ENCODE data around the gene MMP13. TPM values are rescaled to one million over a fixed set of nuclear protein-coding genes. Genes with fewer than 3 reads are reported as not detected.
"Not testable (repeated sequence)": the region's sequence is repeated elsewhere in the genome, so short reads cannot be mapped to it uniquely, and the experiment has no call there.

MMP13 gene
- total RNA-seq, 6 donors from 2014 or later, result 0.54 to 0.59 TPM; not detected in 4

DNA sequence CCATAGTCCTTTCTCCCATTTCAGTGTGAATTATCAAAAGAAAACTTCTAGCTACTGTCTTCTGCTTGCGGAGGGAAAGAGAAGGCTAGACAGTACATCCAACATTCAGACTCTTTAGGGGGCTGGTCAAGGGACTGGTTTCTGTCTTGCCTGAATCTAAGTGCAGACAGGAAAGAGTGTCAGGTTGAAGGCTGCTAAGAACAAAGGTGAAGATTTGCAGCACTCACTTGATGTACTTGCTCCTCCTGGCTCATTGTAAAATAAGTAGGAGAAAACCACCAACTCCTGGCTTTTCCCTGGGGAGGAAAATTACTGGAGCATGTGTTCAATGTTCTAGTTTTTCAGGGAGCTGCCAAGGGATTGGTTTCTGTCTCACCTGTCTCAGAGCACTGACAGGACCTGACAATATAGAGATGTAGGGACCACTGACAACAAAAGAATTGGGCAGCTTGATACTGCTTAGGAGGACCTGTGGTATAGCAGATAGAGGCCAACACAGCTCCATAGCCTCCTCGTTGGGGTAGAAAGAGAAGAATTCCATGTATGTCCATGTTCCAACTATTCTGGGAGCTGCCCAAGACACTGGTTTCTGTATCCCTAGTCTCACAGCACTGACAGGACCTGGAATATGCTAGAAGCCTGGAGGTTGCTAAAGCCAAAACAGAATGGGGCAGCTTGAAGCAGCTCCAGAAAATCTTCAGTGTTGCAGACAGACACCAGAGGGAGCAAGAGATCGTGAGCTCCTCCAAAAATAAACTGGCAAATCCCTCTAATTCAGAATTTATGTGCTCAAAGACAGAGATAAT lies 41.1 kb downstream of the MMP13 start:
- H3K27me3 ChIP-seq, result no peaks in the 10 kb centered on the region
- H3K36me3 ChIP-seq, result no peaks in the 10 kb centered on the region
- WGBS, 2 donors, result 40 to 58% methylated on average over 3 of the region's 3 CpGs
- no peak overlapping the region for H3K4me3 ChIP-seq
- H3K4me1 ChIP-seq, result no peaks in the 10 kb centered on the region
- TF ChIP-seq POLR2AphosphoS5 (IDR thresholded peaks at IDR 0.05) (no peak), POLR2A (IDR thresholded peaks at IDR 0.05) (no peak)
- TF ChIP-seq, protein P1, sequence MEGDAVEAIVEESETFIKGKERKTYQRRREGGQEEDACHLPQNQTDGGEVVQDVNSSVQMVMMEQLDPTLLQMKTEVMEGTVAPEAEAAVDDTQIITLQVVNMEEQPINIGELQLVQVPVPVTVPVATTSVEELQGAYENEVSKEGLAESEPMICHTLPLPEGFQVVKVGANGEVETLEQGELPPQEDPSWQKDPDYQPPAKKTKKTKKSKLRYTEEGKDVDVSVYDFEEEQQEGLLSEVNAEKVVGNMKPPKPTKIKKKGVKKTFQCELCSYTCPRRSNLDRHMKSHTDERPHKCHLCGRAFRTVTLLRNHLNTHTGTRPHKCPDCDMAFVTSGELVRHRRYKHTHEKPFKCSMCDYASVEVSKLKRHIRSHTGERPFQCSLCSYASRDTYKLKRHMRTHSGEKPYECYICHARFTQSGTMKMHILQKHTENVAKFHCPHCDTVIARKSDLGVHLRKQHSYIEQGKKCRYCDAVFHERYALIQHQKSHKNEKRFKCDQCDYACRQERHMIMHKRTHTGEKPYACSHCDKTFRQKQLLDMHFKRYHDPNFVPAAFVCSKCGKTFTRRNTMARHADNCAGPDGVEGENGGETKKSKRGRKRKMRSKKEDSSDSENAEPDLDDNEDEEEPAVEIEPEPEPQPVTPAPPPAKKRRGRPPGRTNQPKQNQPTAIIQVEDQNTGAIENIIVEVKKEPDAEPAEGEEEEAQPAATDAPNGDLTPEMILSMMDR (IDR thresholded peaks at IDR 0.05), result peak in 5 of 6 experiments; percentile 35 to 47 (median 37)
- H3K9me3 ChIP-seq, result no peaks in the 10 kb centered on the region
- DNase-seq, result no peak
- ATAC-seq (ENCODE audit: low FRiP score in 2 of 2), result peak in 1 of 2 donors; percentile 61
- H3K27ac ChIP-seq, result no peak overlapping the region

GRCh38 chr11:102912482-102912830 lies 43.1 kb downstream of the MMP13 start:
- Histone ChIP-seq H3K36me3 (no peaks in the 10 kb centered on the region), H3K4me3 (no peak overlapping the region), H3K9me3 (no peaks in the 10 kb centered on the region), H3K4me1 (no peaks in the 10 kb centered on the region), H3K27me3 (no peaks in the 10 kb centered on the region), H3K27ac (no peak overlapping the region)
- DNase-seq (no peak), ATAC-seq (ENCODE audit: low FRiP score in 2 of 2) (no peak)
- WGBS, 2 donors, result 80 to 83% methylated on average over 2 of the region's 2 CpGs
- TF ChIP-seq, protein P1 (IDR thresholded peaks at IDR 0.05), result no peak
- no peak for TF ChIP-seq EP300 (IDR thresholded peaks at IDR 0.05)
- no peak for TF ChIP-seq POLR2A (IDR thresholded peaks at IDR 0.05)
- TF ChIP-seq POLR2AphosphoS5 (IDR thresholded peaks at IDR 0.05), result no peak

- Histone ChIP-seq H3K27me3 (no peaks in the 10 kb centered on the region), H3K36me3 (no peaks in the 10 kb centered on the region), H3K4me3 (no peak overlapping the region), H3K4me1 (no peaks in the 10 kb centered on the region), H3K27ac (no peak overlapping the region), H3K9me3 (no peaks in the 10 kb centered on the region)
- ATAC-seq (ENCODE audit: low FRiP score in 2 of 2) (no peak), DNase-seq (no peak)
- TF ChIP-seq POLR2AphosphoS5 (IDR thresholded peaks at IDR 0.05), result no peak
- 89 to 90% methylated on average over 13 of the region's 13 CpGs for WGBS, 2 donors
Measured at GRCh38 chr11:102911758-102912481, 43.6 kb downstream of the MMP13 start.

GRCh38 chr11:102905848-102906247 lies 49.7 kb downstream of the MMP13 start:
- H3K9me3 ChIP-seq; H3K4me1 ChIP-seq; ATAC-seq (ENCODE audit: low FRiP score in 2 of 2); H3K4me3 ChIP-seq; H3K27me3 ChIP-seq; H3K36me3 ChIP-seq; H3K27ac ChIP-seq: not testable (repeated sequence)
- peak in 1 of 2 donors; percentile 77 for DNase-seq
- WGBS, 2 donors, result 69 to 83% methylated on average over 5 of the region's 5 CpGs

- DNase-seq; H3K27me3 ChIP-seq; H3K9me3 ChIP-seq; H3K36me3 ChIP-seq; ATAC-seq (ENCODE audit: low FRiP score in 2 of 2); H3K4me1 ChIP-seq; H3K4me3 ChIP-seq; H3K27ac ChIP-seq: not testable (repeated sequence)
- WGBS, 2 donors, result 79 to 86% methylated on average over 5 of the region's 5 CpGs
Measured at GRCh38 chr11:102903895-102904294, 51.6 kb downstream of the MMP13 start.

DNA sequence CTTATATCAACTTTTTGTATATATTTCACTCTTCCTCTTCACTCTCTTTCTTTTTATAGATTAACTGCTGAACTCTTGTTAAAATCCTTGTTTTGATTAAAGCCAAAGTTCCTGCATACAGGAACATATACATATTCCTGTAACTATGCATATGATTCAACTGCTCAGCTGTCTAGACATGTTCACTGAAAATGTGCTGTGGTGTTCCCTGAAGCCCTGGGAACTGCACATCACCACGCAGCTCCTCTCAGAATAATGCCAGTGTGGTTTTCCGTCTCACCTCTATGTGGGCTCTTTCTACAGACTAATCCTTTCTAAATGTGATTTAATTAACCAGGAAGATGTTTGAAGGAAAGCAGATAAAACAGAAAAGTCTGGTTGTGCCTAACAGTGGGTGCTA lies 55.2 kb downstream of the MMP13 start:
- no peak for ATAC-seq (ENCODE audit: low FRiP score in 2 of 2)

More for the DNA sequence above, 55.2 kb downstream of the MMP13 start:
- no peaks in the 10 kb centered on the region for H3K4me1 ChIP-seq
- no peaks in the 10 kb centered on the region for H3K27me3 ChIP-seq
- peaks cover 0 to 6% (median 0%) of the 10 kb centered on the region in 4 donors for H3K9me3 ChIP-seq
- no peak overlapping the region for H3K4me3 ChIP-seq
- H3K36me3 ChIP-seq, result no peaks in the 10 kb centered on the region
- TF ChIP-seq, protein P1 (IDR thresholded peaks at IDR 0.05), result no peak
- H3K27ac ChIP-seq, result no peak overlapping the region
- DNase-seq, result no peak
- 93 to 94% methylated on average over 2 of the region's 2 CpGs for WGBS, 2 donors

Small RNAs within 50 kb of the gene (small RNA-seq; reads per million reads assigned to genes)
- 0 reads per million in 4 donors for gene RNU7-159P

Other genes starting within 250 kb of the MMP13 start
- not detected for gene MMP27, start 250.0 kb downstream of the MMP13 start, total RNA-seq
- 1 to 10 TPM in 3 of 6 donors, under 1 TPM in 3; under 0.01 to 2.7 (median 0.83) TPM for gene MMP8, start 230.8 kb downstream of the MMP13 start, total RNA-seq
- 1 to 10 TPM in 1 of 6 donors, not detected in 5; 1.3 TPM for gene MMP10, start 175.1 kb downstream of the MMP13 start, total RNA-seq
- 10 to 100 TPM in 1 of 6 donors, 1 to 10 TPM in 1, under 1 TPM in 2, not detected in 2; 0.29 to 10.7 (median 1.1) TPM for gene MMP1, start 157.6 kb downstream of the MMP13 start, total RNA-seq
- 1 to 10 TPM in 1 of 6 donors, under 1 TPM in 1, not detected in 4; 0.47 to 1.8 TPM for gene MMP3, start 112.1 kb downstream of the MMP13 start, total RNA-seq
- under 1 TPM in 1 of 6 donors, not detected in 5; 0.29 TPM for gene MMP12, start 80.8 kb downstream of the MMP13 start, total RNA-seq
- gene DCUN1D5, start 136.4 kb upstream of the MMP13 start, total RNA-seq, result 10 to 100 TPM; 18.2 to 92.8 (median 43.9) TPM
- 10 to 100 TPM; 11.1 to 62.4 (median 23.2) TPM for gene DYNC2H1, start 153.7 kb upstream of the MMP13 start, total RNA-seq